Fibroblast of the aortic adventitia (primary cell): ENCODE results near the gene CEP83. TPM values are rescaled to one million over a fixed set of nuclear protein-coding genes. Genes with fewer than 3 reads are reported as not detected.
A peak's percentile ranks its signal among the peaks of the same experiment; 100 is the strongest.

ENCODE experiments used
- DNase-seq: peaks from one replicate; pipeline ENCODE4 v3.0.0-alpha.2; 2010; ENCODE audit warnings: low read depth
- H3K4me3 ChIP-seq: 2 replicates; pipeline ENCODE4 v1.5.1; 2011; ENCODE audit warnings: low read depth, mild to moderate bottlenecking, control low read depth, low read length, moderate library complexity
- CTCF ChIP-seq: IDR thresholded peaks from 2 replicates; pipeline ENCODE4 v1.5.1; 2011; ENCODE audit warnings: mild to moderate bottlenecking, low read length, control low read depth, inconsistent platforms; ENCODE audit not compliant: insufficient read depth
- total RNA-seq: library from RNA; depleted of rRNA; stranded (reverse); fragments of >200 nt; gene quantifications from 2 replicates; pipeline ENCODE4 v1.2.3, GENCODE V29; 2012; ENCODE audit warnings: low replicate concordance

The CEP83 gene
- total RNA-seq, 1 donor: 15.8 TPM

- TF ChIP-seq CTCF: no peak
- DNase-seq: peak; percentile 4
- no peak overlapping the region for H3K4me3 ChIP-seq
These were observed 182.2 kb downstream of the CEP83 start for GRCh38 chr12:94277426-94278000.

- DNase-seq: no peak
- H3K4me3 ChIP-seq: no peak overlapping the region
- no peak for TF ChIP-seq CTCF
These were observed 182.9 kb downstream of the CEP83 start for GRCh38 chr12:94276725-94277124.

GRCh38 chr12:94273272-94273671 lies 186.4 kb downstream of the CEP83 start:
- H3K4me3 ChIP-seq: no peak overlapping the region
- no peak for DNase-seq
- no peak for TF ChIP-seq CTCF

DNA sequence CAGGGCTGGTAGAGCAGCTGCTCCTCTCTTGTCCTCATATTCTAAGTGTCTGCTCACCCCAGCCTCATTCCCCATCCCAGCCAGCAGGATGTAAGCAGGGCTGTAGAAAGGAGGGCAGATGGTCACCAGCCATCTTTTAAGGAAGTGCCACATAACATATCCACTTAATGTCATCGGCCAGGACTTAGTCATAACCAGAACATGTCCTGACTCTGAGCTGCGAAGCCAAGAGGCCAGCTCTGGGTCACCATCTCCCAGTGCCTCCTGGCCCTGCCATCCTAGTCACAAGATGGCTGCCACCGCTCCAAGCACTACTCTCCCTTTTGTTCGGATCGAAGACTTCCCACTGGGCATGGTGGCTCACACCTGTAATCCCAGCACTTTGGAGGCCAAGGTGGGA lies 187.4 kb downstream of the CEP83 start:
- no peak overlapping the region for H3K4me3 ChIP-seq
- no peak for DNase-seq
- no peak for TF ChIP-seq CTCF

DNA sequence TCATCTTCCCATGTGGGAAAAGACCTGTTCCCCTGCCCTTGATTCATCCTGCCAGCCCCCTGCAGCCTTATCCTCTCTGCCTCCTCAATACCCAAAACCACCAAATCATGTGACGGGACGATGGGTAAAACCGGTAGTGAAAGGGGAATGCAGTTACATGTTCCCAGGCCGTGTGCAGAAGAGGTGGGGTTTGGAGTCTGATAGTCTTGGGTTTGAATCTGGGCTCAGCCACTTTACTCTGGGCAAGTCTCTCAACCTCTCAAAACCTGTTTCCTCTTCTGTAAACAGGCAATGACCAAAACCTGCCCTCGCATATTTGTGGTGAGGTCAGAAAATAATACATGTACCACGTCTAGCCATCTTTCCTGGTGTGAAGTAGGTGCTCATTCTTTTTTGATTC lies 188.3 kb downstream of the CEP83 start:
- DNase-seq: no peak
- no peak for TF ChIP-seq CTCF
- no peak overlapping the region for H3K4me3 ChIP-seq

DNA sequence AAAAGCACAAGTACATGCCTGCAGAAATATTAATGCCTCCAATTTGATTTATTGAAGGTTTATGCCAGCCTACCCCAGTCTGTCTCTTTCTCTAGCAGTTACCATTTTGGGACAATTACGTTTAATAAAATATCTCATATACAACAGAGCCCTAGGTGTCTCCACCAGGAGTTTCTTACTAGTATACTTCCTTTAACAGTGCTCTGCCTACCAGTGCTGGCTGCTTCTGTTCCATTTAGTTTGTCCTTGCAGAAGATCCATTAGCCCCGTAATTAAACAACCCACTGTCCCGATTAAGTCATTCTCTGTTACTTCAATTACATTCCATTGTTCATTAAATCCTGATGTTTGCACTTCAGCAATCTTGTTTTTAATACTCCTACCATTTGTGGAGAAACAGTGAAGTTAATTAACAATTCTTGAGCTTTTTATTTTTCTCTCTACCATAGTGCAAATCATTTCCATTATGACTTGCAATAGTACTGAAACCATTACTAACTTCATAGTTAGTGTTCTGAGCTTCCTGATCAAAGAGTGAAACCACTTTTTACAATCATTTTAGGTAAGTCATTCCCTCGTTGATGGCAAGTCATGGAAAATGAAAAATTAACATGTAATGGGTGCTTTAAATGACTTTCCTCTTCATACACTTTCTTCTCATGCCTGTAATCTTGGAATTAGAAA lies 190.2 kb downstream of the CEP83 start:
- TF ChIP-seq CTCF: no peak
- DNase-seq: no peak

More for the DNA sequence above, 190.2 kb downstream of the CEP83 start:
- H3K4me3 ChIP-seq: no peak overlapping the region
